ENCODE data around the gene RUVBL1. TPM values are rescaled to one million over a fixed set of nuclear protein-coding genes. Genes with fewer than 3 reads are reported as not detected.

RUVBL1 gene
- total and polyA plus RNA-seq, 4 experiments from 2014 or later = 26.6 to 71.4 (median 46.9) TPM

DNA sequence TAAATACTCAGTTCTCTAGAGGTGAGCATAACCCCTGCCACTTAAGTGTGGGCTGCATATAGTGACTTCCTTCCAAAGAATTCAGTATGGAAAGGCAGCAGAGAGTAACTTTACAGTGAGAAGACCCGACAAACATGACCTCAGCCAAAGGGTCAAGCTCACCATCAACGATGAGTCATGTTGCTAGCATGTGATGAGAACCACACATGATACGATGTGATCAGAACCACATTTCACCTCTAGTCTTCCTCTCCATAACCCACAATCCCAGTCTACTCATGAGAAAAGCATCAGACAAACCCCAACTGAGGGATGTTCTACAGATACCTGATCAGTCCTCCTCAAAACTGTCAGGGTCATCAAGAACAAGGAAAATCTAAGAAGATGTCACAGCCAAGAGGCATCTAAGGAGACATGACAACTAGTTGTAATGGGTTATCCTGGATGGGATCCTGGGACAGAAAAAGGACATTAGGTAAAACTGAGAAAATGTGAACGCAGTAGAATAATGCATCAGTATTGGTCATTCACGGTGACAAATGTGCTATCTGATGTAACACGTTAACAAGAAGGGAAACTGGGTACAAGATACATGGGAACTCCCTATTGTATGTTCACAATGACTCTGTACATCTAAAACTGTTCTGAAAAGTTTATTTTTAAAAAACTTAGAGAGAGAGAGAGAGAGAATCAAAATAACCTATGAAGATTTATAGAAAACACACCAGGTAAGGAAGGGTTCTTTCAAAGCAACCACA, 43.1 kb downstream of the RUVBL1 start:
- POLR2A ChIA-PET (ENCODE audit: partially characterized antibody) = no interaction called here
- DNase-seq = no peak
- CTCF ChIA-PET (ENCODE audit: partially characterized antibody) = interaction anchor here (1.0 to 1.8 kb wide), 2 partner anchors 20 to 53 kb away, joined by 3 to 10 read pairs; no protein-coding TSS in a partner anchor

DNA sequence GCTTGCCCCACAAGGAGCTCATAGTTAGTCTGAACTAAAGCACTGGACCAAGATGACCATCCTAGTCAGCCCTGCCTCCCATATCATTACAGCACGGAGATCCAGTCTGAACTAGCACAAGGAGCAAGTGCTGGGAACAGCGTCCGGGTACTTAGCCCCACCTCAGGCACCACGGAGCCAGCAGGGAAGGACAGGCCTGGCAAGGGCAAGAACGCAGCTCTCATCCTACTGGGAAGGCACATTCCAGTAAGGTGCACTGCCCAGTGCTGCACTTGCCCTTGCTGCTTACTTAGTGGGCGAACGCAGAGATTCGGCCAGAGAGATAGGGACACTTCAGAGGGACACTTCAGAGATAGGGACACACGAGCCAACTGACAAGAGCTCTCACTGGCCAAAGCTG, 43.8 kb downstream of the RUVBL1 start:
- H3K9me3 ChIP-seq (ENCODE audit: control insufficient read depth in 1 of 2, low read length in 2 of 2) = no peaks in the 10 kb centered on the region
- H3K27ac ChIP-seq (ENCODE audit: low read depth, low read length) = no peak overlapping the region
- H3K4me1 ChIP-seq (ENCODE audit: insufficient read depth, low read length) = peaks cover 20% of the 10 kb centered on the region
- no peak overlapping the region for H3K4me3 ChIP-seq (ENCODE audit: low read length in 2 of 2)
- no peak for DNase-seq
- no peak overlapping the region for H3K4me3 Mint-ChIP-seq
- no peaks in the 10 kb centered on the region for H3K9me3 Mint-ChIP-seq
- intact Hi-C loops (cut with micrococcal nuclease) = loop anchor here (5.0 kb wide), 1 partner anchor 42 kb away; the partner anchor contains the start of gene RUVBL1
- H3K27me3 Mint-ChIP-seq = no peaks in the 10 kb centered on the region
- H3K27me3 ChIP-seq (ENCODE audit: insufficient read depth, low read length) = no peaks in the 10 kb centered on the region
- peak overlapping the region in 1 of 7 donors; percentile 17 for H3K27ac Mint-ChIP-seq
- POLR2A ChIA-PET (ENCODE audit: partially characterized antibody) = no interaction called here
- CTCF ChIA-PET (ENCODE audit: partially characterized antibody) = interaction anchor here (1.0 to 1.8 kb wide), 2 partner anchors 19 to 54 kb away, joined by 3 to 10 read pairs; no protein-coding TSS in a partner anchor
- H3K36me3 Mint-ChIP-seq = peaks cover 58 to 62% of the 10 kb centered on the region in 2 donors
- H3K4me1 Mint-ChIP-seq = peaks cover 2 to 26% (median 5%) of the 10 kb centered on the region in 4 donors
- peaks cover 24% of the 10 kb centered on the region for H3K36me3 ChIP-seq (ENCODE audit: insufficient read depth, low read length)

More for the DNA sequence above, 43.1 kb downstream of the RUVBL1 start:
- Histone ChIP-seq H3K27ac (ENCODE audit: low read depth, low read length) (no peak overlapping the region), H3K36me3 (ENCODE audit: insufficient read depth, low read length) (peaks cover 26% of the 10 kb centered on the region), H3K4me3 (ENCODE audit: low read length in 2 of 2) (no peak overlapping the region), H3K4me1 (ENCODE audit: insufficient read depth, low read length) (peaks cover 14% of the 10 kb centered on the region), H3K27me3 (ENCODE audit: insufficient read depth, low read length) (no peaks in the 10 kb centered on the region), H3K9me3 (ENCODE audit: control insufficient read depth in 1 of 2, low read length in 2 of 2) (no peaks in the 10 kb centered on the region)
- Mint-ChIP-seq H3K4me3 (no peak overlapping the region), H3K36me3 (peaks cover 62 to 68% of the 10 kb centered on the region in 2 donors), H3K9me3 (no peaks in the 10 kb centered on the region), H3K4me1 (peaks cover 0 to 19% (median under 1%) of the 10 kb centered on the region in 4 donors), H3K27me3 (no peaks in the 10 kb centered on the region), H3K27ac (no peak overlapping the region)
- intact Hi-C loops (cut with micrococcal nuclease) = no loop called here

DNA sequence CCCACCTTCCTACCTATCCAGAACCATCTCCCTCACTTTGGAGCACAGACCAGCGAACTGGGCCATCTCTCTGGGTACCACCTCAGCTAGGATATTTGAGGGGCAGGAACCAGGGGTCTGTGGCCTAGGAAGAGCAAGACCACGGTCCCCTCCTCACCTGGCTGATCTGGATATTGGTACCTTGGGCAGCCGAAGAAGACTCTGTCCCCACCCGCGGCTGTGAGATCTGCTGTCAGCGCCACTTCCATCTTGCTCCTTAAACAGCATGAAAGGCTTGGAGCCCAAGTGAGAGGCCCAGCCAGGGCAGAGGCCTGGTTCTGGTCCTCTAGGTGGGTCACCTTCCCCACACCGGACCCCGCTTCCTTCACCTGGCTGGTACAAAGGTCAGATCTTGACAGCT, 44.7 kb downstream of the RUVBL1 start:
- peak overlapping the region in 2 of 8 donors; percentile 38 to 46 for H3K4me3 Mint-ChIP-seq
- H3K9me3 Mint-ChIP-seq = no peaks in the 10 kb centered on the region
- intact Hi-C loops (cut with micrococcal nuclease) = loop anchor here (5.0 kb wide), 1 partner anchor 43 kb away; the partner anchor contains the start of gene RUVBL1

DNA sequence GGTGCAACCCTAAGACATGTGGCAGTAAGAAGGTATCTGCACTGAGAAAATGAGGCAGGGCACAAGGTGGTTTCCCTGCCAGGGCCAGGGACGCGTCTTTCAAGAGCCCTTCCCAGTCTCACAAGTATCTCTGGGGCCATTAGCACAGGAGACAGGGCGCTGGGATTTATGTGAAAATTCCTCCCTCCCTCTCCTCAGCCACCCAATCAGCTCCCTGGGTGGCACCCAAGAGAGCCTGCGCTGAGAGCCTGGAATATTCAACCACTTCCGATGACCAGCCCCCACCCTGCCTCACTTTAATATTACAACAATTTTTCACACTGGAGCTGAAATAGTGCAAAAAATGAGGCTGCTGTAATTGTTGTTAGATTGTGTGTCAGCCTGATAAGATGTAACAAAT, 45.3 kb downstream of the RUVBL1 start:
- intact Hi-C loops (cut with micrococcal nuclease) = loop anchor here (5.0 kb wide), 1 partner anchor 44 kb away; the partner anchor contains the start of gene RUVBL1
- DNase-seq = no peak
- Histone ChIP-seq H3K9me3 (ENCODE audit: control insufficient read depth in 1 of 2, low read length in 2 of 2) (no peaks in the 10 kb centered on the region), H3K4me1 (ENCODE audit: insufficient read depth, low read length) (peaks cover 20% of the 10 kb centered on the region), H3K27ac (ENCODE audit: low read depth, low read length) (no peak overlapping the region), H3K36me3 (ENCODE audit: insufficient read depth, low read length) (peaks cover 16% of the 10 kb centered on the region), H3K27me3 (ENCODE audit: insufficient read depth, low read length) (no peaks in the 10 kb centered on the region), H3K4me3 (ENCODE audit: low read length in 2 of 2) (no peak overlapping the region)
- peaks cover 50 to 53% of the 10 kb centered on the region in 2 donors for H3K36me3 Mint-ChIP-seq
- ChIA-PET CTCF (ENCODE audit: partially characterized antibody) (interaction anchor here (1.2 to 3.1 kb wide), 2 partner anchors 12 to 55 kb away, joined by 3 to 15 read pairs; no protein-coding TSS in a partner anchor), POLR2A (ENCODE audit: partially characterized antibody) (no interaction called here)
- peaks cover 2 to 27% (median 6%) of the 10 kb centered on the region in 4 donors for H3K4me1 Mint-ChIP-seq
- H3K27ac Mint-ChIP-seq = peak overlapping the region in 3 of 7 donors; percentile 35 to 74 (median 58)
- peak overlapping the region in 3 of 8 donors; percentile 18 to 46 (median 23) for H3K4me3 Mint-ChIP-seq
- H3K27me3 Mint-ChIP-seq = no peaks in the 10 kb centered on the region
- no peaks in the 10 kb centered on the region for H3K9me3 Mint-ChIP-seq

More for the DNA sequence above, 44.7 kb downstream of the RUVBL1 start:
- Histone ChIP-seq H3K4me3 (ENCODE audit: low read length in 2 of 2) (no peak overlapping the region), H3K36me3 (ENCODE audit: insufficient read depth, low read length) (peaks cover 16% of the 10 kb centered on the region), H3K4me1 (ENCODE audit: insufficient read depth, low read length) (peaks cover 20% of the 10 kb centered on the region), H3K27ac (ENCODE audit: low read depth, low read length) (no peak overlapping the region), H3K27me3 (ENCODE audit: insufficient read depth, low read length) (no peaks in the 10 kb centered on the region), H3K9me3 (ENCODE audit: control insufficient read depth in 1 of 2, low read length in 2 of 2) (no peaks in the 10 kb centered on the region)
- H3K4me1 Mint-ChIP-seq = peaks cover 2 to 27% (median 6%) of the 10 kb centered on the region in 4 donors
- H3K27me3 Mint-ChIP-seq = no peaks in the 10 kb centered on the region
- POLR2A ChIA-PET (ENCODE audit: partially characterized antibody) = no interaction called here
- peaks cover 50 to 53% of the 10 kb centered on the region in 2 donors for H3K36me3 Mint-ChIP-seq
- peak overlapping the region in 2 of 7 donors; percentile 17 to 37 for H3K27ac Mint-ChIP-seq
- CTCF ChIA-PET (ENCODE audit: partially characterized antibody) = interaction anchor here (1.2 to 1.8 kb wide), 2 partner anchors 13 to 55 kb away, joined by 3 to 10 read pairs; no protein-coding TSS in a partner anchor
- no peak for DNase-seq

DNA sequence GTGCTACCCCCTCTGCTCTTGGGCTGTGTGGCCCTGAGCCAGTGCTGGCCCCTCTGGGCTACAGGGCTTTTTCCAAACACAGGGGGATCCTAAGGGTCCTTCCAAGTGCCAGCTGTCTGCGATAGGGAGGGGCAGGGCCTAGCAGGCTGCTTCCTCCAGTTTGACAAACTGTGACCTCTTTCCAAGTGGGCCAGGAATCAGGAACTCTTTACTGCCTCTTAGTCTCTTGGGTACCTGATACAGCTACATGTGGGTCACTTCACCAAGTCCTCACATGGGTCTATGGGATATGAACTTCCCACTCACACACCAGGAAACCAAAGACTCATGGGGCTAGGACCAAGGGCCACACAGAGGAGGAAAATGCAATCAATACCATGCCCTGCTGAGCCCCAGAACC, 45.9 kb downstream of the RUVBL1 start:
- Mint-ChIP-seq H3K36me3 (peaks cover 44 to 48% of the 10 kb centered on the region in 2 donors), H3K9me3 (no peaks in the 10 kb centered on the region), H3K27ac (peak overlapping the region in 4 of 7 donors; percentile 41 to 74 (median 60)), H3K4me3 (peak overlapping the region in 6 of 8 donors; percentile 25 to 55 (median 44)), H3K4me1 (peaks cover 2 to 27% (median 6%) of the 10 kb centered on the region in 4 donors), H3K27me3 (no peaks in the 10 kb centered on the region)
- intact Hi-C loops (cut with micrococcal nuclease) = loop anchor here (5.0 kb wide), 1 partner anchor 45 kb away; the partner anchor contains the start of gene RUVBL1
- no peak for DNase-seq
- Histone ChIP-seq H3K9me3 (ENCODE audit: control insufficient read depth in 1 of 2, low read length in 2 of 2) (no peaks in the 10 kb centered on the region), H3K36me3 (ENCODE audit: insufficient read depth, low read length) (peaks cover 12% of the 10 kb centered on the region), H3K4me1 (ENCODE audit: insufficient read depth, low read length) (peaks cover 20% of the 10 kb centered on the region), H3K4me3 (ENCODE audit: low read length in 2 of 2) (no peak overlapping the region), H3K27me3 (ENCODE audit: insufficient read depth, low read length) (no peaks in the 10 kb centered on the region), H3K27ac (ENCODE audit: low read depth, low read length) (no peak overlapping the region)
- POLR2A ChIA-PET (ENCODE audit: partially characterized antibody) = no interaction called here
- CTCF ChIA-PET (ENCODE audit: partially characterized antibody) = interaction anchor here (3.1 kb wide), 1 partner anchor 56 kb away, joined by 15 read pairs; no protein-coding TSS in a partner anchor

DNA sequence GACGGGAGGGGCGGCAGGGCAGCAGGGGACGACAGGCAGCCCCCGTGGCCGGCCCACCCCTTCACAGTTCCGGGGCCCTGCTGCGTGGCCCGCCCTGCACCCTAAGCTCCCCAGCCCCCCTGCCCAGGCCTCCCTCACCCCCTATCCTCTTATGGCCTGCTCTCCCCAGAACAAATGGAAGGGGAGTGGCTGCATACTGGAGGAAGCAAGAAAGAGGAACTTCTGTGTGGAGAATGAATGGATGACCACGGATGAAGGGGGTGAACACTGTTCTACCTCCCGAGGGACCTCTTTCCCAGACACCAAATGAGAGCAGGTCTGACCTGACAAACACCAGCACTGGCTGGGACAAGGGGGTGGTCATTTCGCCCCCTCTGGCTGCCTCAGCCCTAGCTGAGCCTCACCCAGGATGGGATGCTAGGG, 46.4 kb downstream of the RUVBL1 start:
- POLR2A ChIA-PET (ENCODE audit: partially characterized antibody) = no interaction called here
- intact Hi-C loops (cut with micrococcal nuclease) = loop anchor here (5.0 kb wide), 1 partner anchor 45 kb away; the partner anchor contains the start of gene RUVBL1
- Mint-ChIP-seq H3K4me3 (peak overlapping the region in 5 of 8 donors; percentile 25 to 55 (median 40)), H3K27me3 (no peaks in the 10 kb centered on the region), H3K27ac (peak overlapping the region in 2 of 7 donors; percentile 35 to 74), H3K9me3 (no peaks in the 10 kb centered on the region), H3K36me3 (peaks cover 39 to 44% of the 10 kb centered on the region in 2 donors), H3K4me1 (peaks cover 2 to 27% (median 6%) of the 10 kb centered on the region in 4 donors)
- Histone ChIP-seq H3K4me1 (ENCODE audit: insufficient read depth, low read length) (peaks cover 20% of the 10 kb centered on the region), H3K27ac (ENCODE audit: low read depth, low read length) (no peak overlapping the region), H3K36me3 (ENCODE audit: insufficient read depth, low read length) (peaks cover 9% of the 10 kb centered on the region), H3K9me3 (ENCODE audit: control insufficient read depth in 1 of 2, low read length in 2 of 2) (no peaks in the 10 kb centered on the region), H3K4me3 (ENCODE audit: low read length in 2 of 2) (no peak overlapping the region), H3K27me3 (ENCODE audit: insufficient read depth, low read length) (no peaks in the 10 kb centered on the region)
- CTCF ChIA-PET (ENCODE audit: partially characterized antibody) = interaction anchor here (1.9 to 3.1 kb wide), 2 partner anchors 12 to 56 kb away, joined by 6 to 15 read pairs; no protein-coding TSS in a partner anchor
- DNase-seq = no peak

Measured in CD4-positive, alpha-beta memory T cell (primary cell).